Ammon's horn (tissue), 1 donor: ENCODE results near the gene GRID1.

Source experiments
- DNase-seq: peaks from one replicate; pipeline ENCODE4 v3.0.0-alpha.2; 2016; ENCODE audit warnings: low spot score

GRID1 gene

DNA sequence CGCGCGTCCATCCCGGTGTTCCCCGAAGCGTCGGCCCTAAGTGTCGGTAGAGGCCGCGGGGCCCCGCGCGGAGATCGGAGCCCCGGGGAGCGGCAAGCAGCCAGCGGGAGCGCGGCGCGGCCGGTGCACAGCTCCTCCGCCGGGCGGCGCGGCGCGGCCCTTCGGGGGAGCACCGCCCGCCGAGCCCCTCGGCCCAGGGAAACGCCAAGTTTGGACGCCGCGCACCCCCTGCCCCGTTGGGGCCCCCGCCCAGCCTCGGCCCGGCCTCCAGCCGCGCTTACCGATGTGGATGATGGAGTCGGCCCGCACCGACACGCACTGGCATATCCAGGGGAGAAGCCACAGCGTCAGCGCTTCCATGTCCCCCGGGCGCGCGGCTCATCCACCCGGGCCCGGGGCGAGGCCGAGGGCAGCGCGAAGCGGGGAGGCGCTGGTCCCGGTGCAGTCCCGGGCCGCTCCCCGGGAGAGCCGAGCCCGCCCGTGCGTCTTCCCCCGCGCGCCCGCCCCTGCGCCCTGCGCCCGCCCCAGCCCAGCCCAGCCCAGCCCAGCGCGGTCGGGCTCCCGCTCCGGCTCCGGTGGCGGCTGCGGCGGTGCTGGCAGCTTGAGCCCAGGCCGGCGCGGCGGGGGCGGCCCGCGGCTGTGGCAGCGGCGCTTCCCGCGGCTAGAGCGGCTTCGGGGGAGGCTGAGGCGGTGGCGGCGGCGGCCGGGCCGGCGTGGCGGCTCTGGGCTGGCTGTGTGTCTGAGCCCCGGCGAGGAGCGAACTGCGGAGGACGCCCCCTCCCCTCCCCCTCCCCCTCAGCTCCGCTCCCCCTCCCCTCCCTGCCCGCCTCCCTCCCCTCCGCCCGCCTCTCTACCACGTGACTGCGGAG is at the start of gene GRID1:
GRID1 (minus strand) TSS at position 763 of the 869 bp plus-strand sequence.
- peak; percentile 81 for DNase-seq

DNA sequence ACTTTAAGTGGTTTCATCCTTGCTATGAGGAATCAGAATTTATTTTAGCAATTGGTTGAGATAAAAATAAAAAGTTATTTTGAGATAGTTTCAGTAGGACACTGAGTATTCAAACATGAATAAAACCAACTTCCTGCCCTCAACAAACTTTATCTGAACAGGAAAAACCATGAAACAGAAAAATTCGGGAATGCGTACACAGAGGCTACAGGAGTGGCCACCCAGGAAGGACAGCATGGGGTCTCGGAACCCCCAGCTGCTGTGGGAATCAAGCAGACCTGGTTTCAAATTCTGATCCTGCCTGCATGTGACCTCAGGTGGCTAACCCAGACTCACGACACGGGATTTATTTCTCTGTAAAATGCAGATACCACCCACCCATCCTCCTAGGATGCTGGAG is 49.0 kb upstream of the GRID1 start:
- DNase-seq = no peak

DNA sequence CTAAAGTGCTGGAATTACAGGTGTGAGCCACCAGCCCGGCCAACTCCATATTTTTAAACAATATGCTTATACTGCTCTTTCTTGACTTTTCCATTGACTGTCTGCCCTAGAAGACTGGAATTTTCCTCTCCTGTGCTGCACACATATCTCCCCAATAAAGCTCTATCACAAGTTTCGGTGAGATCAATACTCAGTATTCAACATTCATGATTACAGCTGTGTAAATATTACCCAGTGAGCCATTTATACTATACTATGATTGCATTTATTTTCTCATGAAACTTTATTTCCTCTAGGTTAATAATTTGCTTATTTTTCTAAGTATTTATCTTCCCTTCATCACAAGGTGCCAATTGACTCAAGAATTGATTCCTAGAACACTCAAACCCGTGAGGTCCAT is 48.5 kb upstream of the GRID1 start:
- no peak for DNase-seq

DNA sequence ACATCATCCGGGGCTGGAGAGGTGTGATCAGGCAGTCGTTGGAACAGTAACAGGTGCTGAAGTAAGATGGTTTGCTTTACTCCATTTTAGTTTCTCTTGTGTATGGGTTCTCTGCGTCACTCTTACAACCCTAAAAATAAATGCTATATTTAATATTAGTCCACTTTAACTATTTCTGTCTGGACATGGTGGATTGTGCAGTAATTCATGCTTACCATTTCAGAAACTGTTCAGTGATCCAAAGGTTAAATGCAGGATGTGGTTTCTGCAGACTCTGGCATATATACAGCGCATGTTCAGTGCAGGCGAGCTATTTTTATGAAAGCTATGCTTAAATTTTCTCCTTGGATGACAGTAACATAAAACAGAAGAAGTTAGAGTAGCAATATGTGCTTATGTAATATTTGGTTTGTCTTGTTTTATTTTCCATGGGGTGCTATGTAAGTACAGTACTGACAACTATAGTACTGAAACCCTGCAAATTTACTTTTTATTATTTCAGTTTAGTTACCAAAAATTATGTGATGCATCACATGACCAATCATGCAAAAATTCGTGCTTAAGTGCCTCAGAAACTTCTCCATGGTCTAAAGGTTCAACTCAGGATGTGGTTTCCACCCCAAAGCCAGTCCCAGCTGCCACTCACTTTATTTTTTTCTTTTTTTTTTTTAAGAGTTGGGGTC is 46.6 kb upstream of the GRID1 start:
- DNase-seq = no peak

DNA sequence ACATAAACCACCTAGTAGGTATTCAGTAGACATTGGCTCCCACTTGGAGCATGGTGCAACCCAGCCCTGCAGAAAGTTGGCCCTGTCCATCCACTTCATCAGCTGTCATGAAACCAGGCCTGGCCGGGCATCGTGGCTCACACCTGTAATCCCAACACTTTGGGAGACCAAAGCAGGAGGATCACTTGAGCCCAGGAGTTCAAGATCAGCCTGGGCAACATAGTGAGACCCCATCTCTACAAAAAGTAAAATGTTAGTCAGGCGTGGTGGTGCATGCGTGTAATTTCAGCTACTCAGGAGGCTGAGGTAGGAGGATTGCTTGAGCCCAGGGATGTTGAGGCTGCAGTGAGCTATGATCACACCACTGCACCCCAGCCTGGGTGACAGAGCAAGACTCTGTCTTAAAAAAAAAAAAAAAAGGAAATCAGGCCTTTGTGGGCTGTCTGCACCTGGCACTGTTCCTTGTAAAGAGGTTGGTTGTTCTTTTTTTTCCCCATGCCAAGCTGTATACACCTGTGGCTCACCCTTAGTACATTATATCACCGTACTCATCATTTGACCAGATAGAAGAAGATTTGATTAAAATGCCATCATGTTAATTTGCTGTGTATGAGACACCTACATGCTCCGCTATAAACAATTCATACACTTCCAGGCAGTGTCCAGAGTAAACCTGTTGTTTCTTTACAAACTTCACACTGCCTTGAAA is 45.4 kb upstream of the GRID1 start:
- DNase-seq = no peak

DNA sequence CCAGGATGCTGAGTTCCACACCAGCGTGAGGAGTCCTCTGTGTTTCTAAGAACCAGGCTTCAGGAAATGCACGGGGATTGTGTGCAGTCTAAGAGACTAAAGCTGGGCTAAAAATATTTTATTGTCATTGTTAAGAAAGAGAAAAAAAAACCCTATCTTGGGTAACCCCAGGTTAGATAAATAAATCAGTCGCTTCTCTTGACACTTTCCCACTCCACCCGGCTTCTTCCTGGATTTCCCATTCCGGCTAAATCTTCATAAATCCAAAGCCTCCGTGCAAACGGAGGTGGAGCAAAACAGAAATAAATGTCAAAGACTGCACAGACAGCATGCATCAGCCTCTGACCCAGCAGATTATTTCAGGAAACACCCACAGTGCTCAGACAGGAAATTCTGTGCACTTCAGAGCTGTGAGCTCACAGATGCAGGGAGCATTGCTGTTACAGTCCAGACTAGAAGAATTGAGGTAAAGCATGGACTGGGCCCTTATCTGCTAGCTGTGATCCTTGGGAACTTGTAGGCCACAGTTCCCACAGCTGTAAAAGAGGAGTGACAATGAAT is 44.8 kb upstream of the GRID1 start:
- DNase-seq = peak; percentile 59

DNA sequence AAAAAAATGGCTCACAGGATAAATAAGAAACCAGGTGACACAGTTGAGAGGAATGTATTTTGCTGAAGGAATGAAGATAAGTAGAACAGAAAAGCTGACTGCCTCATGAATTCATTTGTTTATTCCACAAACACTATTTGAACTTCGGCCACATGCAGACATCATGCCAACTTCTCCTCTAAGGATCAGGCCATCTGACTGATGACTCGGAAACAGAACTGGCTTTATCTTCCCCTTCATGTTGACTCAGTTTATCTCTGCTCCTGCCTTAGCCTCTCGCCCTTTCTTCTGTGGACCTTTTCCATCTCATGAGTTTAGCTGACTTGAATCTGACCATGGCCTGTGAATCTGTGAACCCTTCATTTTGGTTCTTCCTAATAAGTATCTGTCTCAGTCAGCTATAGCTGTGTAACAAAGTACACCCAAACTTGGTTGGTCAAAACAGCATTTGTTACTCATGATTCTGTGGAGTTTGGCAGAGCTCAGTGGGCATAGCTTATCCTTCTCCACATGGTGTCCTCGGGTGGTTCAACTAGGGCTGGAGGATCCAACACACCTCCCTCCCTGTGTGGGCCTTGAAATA is 44.0 kb upstream of the GRID1 start:
- no peak for DNase-seq

DNA sequence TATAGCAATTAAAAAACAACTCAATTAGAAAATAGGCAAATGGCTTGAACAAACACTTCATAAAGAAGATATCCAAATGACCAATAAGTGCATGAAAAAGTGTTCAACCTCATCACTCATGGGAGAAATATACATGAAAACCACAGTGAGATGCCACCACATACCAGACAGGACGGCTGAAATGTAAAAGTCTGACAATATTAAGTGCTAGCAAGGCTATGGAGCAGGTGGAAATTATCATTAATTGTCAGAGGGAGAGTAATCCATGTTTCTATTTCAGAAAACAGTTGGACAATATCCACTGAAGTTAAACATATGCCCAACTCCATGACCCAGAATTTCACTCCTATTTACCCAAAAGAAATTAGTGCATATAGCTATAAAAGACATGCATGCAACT is 42.6 kb upstream of the GRID1 start:
- no peak for DNase-seq

DNA sequence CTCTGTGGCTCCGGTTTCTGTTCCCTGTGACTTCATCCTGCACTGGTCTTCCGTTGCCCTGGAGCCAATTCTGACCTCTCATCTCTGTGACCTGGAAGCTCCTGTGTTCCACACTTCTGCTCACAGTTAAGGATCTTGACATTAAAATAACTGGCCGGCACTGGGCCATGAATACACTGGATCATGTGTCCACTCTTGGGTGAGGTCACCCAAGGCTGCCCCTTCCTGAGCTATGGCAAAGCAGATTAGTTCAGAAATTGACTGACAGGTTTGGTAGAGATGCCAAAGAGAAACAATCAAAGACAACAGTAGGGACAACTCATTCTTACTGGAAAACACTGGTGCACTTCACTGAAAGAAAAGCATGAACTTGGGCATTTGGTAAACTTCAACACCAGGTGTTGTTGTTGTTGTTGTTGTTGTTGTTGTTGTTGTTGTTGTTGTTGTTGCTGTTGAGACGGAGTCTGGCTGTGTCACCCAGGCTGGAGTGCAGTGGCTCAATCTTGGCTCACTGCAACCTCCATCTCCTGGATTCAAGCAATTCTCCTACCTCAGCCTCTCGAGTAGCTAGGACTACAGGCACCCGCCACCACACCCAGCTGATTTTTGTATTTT is 36.7 kb upstream of the GRID1 start:
- no peak for DNase-seq

DNA sequence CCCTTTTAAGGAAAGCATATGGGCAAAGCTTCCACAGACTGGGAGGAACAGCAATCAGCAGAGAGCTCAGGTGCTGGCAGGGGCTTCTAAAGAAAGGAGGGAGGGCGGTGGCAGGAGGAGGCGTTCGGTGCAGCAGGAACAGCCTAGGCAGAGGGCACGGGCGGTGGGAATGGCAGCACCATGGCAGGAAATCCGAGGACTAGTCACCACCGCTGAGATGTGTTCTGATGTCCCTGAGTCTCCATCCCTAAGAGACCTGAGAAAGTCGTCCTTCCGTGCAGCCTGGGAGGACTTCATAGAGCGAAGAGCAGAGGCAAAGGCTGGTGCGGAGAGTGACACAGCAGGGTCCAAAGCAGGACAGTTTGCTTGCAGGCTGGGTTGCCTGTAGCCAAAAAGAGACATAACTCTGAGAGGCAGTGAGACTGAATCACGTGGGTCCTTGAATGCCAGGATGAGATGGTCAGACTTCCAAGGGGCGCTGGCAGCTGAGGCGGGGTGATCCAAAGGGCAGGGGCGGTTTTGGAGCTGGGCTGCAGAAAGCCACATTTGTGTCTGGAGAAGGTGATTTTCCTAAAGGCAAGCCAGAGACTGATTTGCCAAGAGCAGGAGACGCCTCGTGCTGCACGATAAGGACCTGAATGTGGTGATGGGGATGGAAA is 35.8 kb upstream of the GRID1 start:
- DNase-seq = no peak

DNA sequence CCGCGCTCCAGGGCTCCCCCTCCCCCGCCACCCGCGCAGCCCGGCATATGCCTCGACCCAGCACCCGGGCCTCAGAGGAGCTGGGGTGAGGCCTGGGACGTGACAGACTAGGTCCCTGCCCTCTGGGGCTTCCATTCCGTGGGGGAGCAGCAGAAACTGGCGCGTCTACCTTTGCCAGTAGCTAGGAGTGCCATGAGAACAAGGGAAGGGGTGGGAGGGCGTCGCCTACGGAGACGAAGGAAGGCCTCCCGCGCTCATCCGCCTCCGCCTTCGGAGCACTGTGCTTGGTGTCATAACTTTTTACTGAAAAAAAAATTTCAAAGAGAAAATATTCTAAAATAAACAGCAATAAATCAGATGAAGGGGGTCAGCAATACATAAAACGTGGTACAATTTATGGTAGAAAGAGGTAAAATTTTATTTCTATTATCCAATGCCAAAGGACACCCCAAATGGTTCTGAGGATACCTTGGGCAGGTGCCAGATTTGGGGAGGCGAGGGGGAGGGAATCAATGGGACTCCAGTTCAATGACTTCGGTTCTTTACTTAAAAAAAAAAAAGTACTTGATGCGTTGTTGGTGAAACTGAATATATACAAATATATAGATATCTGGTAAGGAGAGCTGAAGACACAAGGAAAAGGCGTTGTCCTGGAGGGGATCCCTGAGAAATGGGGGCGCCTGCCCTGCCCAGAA is 35.1 kb upstream of the GRID1 start:
- peak; percentile 28 for DNase-seq

DNA sequence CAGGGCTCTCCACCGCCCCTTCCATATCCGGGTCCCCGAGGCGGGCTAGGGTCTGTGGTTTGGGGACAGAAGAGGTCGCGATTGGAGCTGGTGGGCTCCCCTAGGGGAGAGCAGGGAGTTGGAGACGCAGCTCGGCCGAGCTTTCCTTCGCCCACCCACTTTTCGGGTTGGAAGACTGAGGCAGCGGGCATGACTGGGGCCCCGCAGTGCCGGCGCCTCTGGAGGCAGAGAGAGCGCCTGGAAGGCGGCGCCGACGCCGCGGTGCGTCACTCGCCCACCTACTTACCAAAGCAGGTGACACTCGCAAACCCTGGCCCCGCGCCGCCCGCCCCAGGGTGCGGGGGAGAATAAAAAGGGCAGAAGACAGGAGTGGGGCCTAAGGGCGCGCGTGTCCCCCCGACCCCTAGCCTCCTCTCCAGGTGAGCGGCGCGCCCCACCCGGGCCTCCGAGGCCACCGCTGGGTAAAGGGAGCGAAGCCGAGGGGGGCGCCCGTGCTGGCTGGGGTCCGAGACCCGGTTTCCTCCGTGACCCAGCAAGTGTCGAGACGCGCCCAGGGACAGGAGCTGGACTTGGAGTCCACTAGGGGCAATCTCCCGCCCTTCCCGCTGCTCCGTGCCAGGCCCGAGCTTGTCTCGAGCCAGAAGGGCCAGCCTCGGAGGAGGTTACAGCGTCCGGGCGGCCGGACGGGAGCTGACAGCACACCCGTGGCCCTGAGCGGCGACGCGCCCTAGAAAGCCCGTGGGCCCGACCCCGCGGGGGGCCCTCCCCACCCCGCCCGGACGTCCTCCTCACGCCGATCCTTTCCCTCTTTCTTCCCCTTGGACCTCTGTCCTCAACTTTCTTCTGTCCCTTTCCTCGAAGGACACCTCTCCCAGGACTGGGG is 34.4 kb upstream of the GRID1 start:
- peak; percentile 43 for DNase-seq

DNA sequence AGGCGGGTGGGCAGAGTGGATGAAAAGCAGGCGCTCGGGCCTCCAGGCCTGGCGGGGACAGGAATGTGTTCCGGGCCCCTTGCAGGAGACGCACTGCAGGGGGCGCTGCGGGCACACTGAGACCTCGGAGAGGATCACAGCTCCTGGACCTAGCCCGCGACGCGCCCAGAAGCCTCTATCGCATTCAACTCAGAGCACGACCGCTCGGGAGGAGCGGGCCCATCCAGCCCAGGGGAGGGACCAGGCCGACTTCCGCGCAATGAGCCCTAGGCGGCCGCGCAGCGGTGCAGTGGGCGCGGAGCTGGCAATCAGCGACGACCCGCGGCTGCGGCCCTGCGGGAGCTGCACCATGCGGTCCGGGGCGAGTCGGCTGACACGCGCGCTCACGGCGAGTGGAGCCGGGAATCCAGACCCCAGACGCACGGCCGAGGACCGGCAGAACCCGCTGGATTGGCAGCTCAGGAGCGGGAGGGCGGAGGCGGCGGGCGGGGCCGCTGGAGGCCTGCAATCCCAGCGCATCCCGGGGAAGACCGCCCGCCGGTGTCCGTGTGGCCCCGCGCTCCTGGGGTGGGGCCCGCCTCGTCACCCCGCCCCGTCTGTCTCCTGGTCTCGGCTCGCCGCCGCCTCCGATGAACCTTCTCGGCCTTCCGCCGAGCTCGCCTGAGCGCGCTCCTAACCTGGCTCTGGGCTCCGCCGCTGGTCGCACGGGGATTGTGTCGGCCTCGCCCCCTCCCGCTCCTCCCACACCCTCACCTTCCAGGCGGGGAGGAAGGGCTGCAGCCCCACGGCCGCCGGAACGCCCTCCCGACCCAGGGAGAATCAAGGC is 33.5 kb upstream of the GRID1 start:
- peak; percentile 97 for DNase-seq

DNA sequence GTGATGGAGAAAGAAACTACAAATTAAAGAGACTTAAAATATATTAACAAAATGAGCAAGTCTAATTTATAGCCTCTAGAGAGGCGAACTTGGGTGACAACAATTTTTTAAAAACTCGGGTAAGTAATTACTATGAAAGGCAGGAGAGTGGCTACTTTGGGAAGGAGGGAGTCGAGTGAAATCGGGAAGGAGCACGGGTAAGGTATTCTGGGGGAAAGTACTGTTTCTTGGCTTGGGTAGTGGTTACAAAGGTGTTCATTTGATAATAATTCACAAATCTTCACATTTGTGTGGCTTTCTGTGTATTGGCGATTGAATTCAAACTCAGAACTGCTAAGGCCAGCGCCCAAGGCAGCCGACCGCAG is 32.9 kb upstream of the GRID1 start:
- no peak for DNase-seq

DNA sequence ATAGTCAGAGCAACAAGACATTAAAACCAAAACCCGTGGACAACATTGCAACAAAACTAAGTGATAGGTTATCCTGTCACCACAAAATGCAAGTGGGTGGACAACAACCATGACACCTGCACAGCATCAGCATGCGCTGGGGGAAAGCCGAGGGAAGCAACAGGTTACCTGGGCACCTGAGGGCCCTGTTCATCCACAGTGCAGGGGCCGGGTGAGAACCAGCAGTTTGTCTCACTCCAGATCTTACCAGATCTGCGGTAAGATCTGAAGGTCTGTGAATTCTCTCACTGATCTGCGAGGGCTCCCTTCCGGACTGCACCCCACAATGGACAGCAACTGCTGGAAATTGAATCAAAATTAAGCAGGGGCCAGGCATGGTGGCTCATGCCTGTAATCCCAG is 30.5 kb upstream of the GRID1 start:
- no peak for DNase-seq

DNA sequence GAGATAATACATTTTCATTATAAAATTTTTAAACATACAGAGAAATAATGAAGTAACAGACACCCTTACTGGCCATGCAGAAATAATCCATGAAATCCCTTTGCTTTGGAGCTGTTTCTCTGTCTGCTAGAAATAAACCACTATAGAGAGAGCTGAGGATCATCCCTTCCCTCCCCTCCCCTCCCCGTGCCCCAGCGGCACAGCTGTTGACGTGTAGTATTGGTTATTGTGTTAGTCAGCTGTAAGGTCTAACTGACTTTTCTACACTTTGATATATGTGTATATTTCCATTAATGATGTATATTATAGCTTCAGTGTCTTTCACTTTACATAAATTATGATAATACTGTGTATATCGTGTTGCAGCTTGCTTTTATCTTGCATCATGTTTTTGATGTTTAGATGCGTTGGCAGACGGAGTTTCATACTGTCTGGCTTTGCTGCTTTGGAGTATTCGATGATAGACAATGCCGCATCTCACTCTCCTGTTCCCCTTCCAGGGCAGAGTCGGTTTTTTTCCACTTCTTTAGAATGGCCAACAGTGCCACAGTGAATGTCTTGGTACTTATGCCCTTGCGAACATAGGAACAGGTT is 27.4 kb upstream of the GRID1 start:
- DNase-seq = no peak

DNA sequence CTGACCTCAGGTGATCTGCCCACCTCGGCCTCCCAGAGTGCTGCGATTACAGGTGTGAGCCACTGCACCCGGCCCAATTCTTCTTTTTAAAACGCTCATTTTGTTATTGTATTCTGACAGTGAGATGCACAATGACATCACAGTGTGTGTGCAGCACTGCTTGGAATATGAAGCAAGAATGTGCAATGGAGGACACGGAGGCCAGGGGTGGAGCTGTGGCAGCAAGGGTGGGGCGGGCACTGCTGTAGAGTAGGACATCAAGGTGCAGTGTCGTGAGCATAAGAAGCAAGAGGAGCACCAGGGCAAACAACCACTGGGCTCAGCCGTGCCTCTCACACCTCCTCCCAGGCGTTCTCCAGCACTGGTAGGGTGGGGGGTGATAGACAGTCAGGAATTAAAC is 26.8 kb upstream of the GRID1 start:
- no peak for DNase-seq

DNA sequence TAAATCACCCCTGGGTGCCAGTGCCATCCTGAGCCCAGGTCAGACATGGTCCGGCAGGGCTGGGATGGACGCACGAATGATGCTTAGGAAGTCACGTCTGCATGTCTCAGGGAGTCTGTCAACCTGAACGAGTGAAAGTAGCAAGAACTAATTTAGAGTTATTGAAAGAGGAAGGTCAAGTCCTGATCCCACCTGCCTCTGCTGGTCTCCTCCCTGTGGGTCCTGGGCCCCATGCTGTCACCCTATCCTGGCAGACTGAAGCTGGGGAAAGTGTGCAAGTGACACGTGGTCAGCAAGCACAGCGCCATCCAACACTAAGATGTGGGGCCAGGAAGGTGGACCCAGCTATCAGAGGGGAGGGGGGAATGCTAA is 26.1 kb upstream of the GRID1 start:
- no peak for DNase-seq
